GM19455 (cell line): ENCODE measurements around the gene ERBB2.
"Not testable (repeated sequence)": the region's sequence is repeated elsewhere in the genome, so short reads cannot be mapped to it uniquely, and the experiment has no call there.

Experiments used
- ATAC-seq: cut with Tn5 transposase; IDR thresholded peaks from one replicate; pipeline ENCODE4 v1.9.1; 2021; ENCODE audit not compliant: unreplicated experiment

The ERBB2 gene

GRCh38 chr17:39702901-39703893, 3.3 kb downstream of the ERBB2 start:
- ATAC-seq = no peak

- no peak for ATAC-seq
Observed at GRCh38 chr17:39703913-39704312, 4.0 kb downstream of the ERBB2 start.

- no peak for ATAC-seq
Observed at GRCh38 chr17:39704821-39705551, 5.1 kb downstream of the ERBB2 start.

- no peak for ATAC-seq
Observed at GRCh38 chr17:39705786-39706348, 6.0 kb downstream of the ERBB2 start.

- no peak for ATAC-seq
Observed at GRCh38 chr17:39706383-39706782, 6.5 kb downstream of the ERBB2 start.

- ATAC-seq = no peak
Observed at GRCh38 chr17:39706921-39707337, 7.1 kb downstream of the ERBB2 start.

GRCh38 chr17:39709319-39709997, 9.6 kb downstream of the ERBB2 start:
- no peak for ATAC-seq

- ATAC-seq = no peak
Observed at GRCh38 chr17:39709998-39710964, 10.4 kb downstream of the ERBB2 start.

GRCh38 chr17:39711071-39711470, 11.2 kb downstream of the ERBB2 start:
- not testable (repeated sequence) for ATAC-seq

GRCh38 chr17:39711851-39712250, 12.0 kb downstream of the ERBB2 start:
- ATAC-seq = no peak

- ATAC-seq = no peak
Observed at GRCh38 chr17:39714234-39714633, 14.4 kb downstream of the ERBB2 start.

GRCh38 chr17:39715375-39716072, 15.7 kb downstream of the ERBB2 start:
- ATAC-seq = no peak

- no peak for ATAC-seq
Observed at GRCh38 chr17:39716073-39716818, 16.4 kb downstream of the ERBB2 start.

- no peak for ATAC-seq
Observed at GRCh38 chr17:39716879-39717536, 17.1 kb downstream of the ERBB2 start.

- no peak for ATAC-seq
Observed at GRCh38 chr17:39717660-39718059, 17.8 kb downstream of the ERBB2 start.

- no peak for ATAC-seq
Observed at GRCh38 chr17:39719563-39720355, 19.9 kb downstream of the ERBB2 start.

- ATAC-seq = no peak
Observed at GRCh38 chr17:39722104-39722503, 22.2 kb downstream of the ERBB2 start.
